HFFc6 (cell line): ENCODE data around the gene CSF2RB. TPM values are rescaled to one million over a fixed set of nuclear protein-coding genes. Genes with fewer than 3 reads are reported as not detected.

ENCODE experiments used
- DNase-seq: peaks from one replicate; pipeline ENCODE4 v3.0.0-alpha.2; 2018
- H3K27ac Mint-ChIP-seq: 2 replicates; pipeline ENCODE4 v1.8.0; 2020; ENCODE audit warnings: mild to moderate bottlenecking, mixed read lengths
- H3K27me3 Mint-ChIP-seq: 2 replicates; pipeline ENCODE4 v1.8.0; 2021; ENCODE audit warnings: mild to moderate bottlenecking, moderate library complexity, mixed read lengths; ENCODE audit not compliant: insufficient read depth
- H3K36me3 Mint-ChIP-seq: 2 replicates; pipeline ENCODE4 v1.8.0; 2021; ENCODE audit warnings: low read depth, mixed read lengths
- H3K4me1 Mint-ChIP-seq: 2 replicates; pipeline ENCODE4 v1.8.0; 2020; ENCODE audit warnings: low read depth, mixed read lengths
- H3K4me3 Mint-ChIP-seq: 2 replicates; pipeline ENCODE4 v1.8.0; 2020; ENCODE audit warnings: mild to moderate bottlenecking, moderate library complexity, mixed read lengths
- H3K9me3 Mint-ChIP-seq: 2 replicates; pipeline ENCODE4 v1.8.0; 2020; ENCODE audit warnings: mild to moderate bottlenecking, mixed read lengths
- total RNA-seq, 6 experiments: library from RNA; stranded (reverse); fragmentation: NEBNext Ultra II Directional; extraction: Animal tissue kit (Norgen Biotek cat#: 25700); gene quantifications; 2 replicates in 1 of 6; 3 replicates in 5 of 6; pipeline ENCODE4 v1.2.3, GENCODE V29; 2021
- TF ChIP-seq, protein P1 (sequence below): fragments of 200-600 bp; sonication (generic); IDR thresholded peaks from 2 replicates; pipeline ENCODE4 v1.5.0; 2021; ENCODE audit warnings: antibody characterized with exemption, mild to moderate bottlenecking

CSF2RB gene
- total RNA-seq, 6 experiments from 2014 or later, result 0.76 to 3.2 (median 2.4) TPM

GRCh38 chr22:36930041-36930935, 16.9 kb downstream of the CSF2RB start:
- Mint-ChIP-seq H3K36me3 (no peaks in the 10 kb centered on the region), H3K4me3 (no peak overlapping the region), H3K4me1 (peaks cover 11% of the 10 kb centered on the region), H3K9me3 (no peaks in the 10 kb centered on the region; the same call in 1 of the 2 replicates), H3K27me3 (peaks cover 44% of the 10 kb centered on the region), H3K27ac (no peak overlapping the region)
- TF ChIP-seq, protein P1, sequence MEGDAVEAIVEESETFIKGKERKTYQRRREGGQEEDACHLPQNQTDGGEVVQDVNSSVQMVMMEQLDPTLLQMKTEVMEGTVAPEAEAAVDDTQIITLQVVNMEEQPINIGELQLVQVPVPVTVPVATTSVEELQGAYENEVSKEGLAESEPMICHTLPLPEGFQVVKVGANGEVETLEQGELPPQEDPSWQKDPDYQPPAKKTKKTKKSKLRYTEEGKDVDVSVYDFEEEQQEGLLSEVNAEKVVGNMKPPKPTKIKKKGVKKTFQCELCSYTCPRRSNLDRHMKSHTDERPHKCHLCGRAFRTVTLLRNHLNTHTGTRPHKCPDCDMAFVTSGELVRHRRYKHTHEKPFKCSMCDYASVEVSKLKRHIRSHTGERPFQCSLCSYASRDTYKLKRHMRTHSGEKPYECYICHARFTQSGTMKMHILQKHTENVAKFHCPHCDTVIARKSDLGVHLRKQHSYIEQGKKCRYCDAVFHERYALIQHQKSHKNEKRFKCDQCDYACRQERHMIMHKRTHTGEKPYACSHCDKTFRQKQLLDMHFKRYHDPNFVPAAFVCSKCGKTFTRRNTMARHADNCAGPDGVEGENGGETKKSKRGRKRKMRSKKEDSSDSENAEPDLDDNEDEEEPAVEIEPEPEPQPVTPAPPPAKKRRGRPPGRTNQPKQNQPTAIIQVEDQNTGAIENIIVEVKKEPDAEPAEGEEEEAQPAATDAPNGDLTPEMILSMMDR, result no peak
- no peak for DNase-seq

- Mint-ChIP-seq H3K27ac (no peak overlapping the region), H3K36me3 (no peaks in the 10 kb centered on the region), H3K27me3 (peaks cover 43% of the 10 kb centered on the region), H3K4me1 (no peaks in the 10 kb centered on the region; the same call in 1 of the 2 replicates), H3K9me3 (no peaks in the 10 kb centered on the region), H3K4me3 (no peak overlapping the region)
- TF ChIP-seq, protein P1, result no peak
- no peak for DNase-seq
Measured at GRCh38 chr22:36931446-36931845, 18.0 kb downstream of the CSF2RB start.

DNA sequence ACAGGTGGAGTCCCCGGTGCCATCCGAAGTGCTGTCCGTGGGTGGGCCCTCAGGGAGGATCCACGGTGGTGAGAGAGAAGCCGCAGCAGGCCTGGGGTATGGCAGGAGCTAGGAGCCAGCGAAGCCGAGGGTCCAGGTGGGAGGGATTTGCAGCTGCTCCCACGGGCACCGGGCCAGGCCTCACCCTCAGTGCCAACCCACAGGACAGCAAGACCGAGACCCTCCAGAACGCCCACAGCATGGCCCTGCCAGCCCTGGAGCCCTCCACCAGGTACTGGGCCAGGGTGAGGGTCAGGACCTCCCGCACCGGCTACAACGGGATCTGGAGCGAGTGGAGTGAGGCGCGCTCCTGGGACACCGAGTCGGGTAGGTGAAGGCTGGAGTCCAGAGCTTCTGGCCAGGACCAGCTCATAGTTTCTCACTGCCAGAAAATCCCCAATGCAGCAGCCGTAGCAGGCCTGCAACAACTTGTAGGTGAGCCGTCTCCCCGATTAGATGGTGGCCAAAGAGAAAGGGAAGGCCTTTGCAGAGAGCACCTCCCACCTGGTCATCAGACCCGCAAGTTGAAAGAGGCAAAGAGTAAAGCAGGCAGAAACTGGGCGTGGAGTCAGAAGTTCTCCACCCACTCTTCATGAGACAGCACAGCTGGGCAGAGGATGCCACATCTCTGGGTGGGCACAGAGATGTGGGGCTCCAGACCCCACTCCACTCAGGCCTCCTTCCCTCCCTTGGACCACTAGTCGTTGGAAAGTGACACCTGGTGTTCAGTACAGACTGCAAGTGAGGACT, 20.4 kb downstream of the CSF2RB start:
- Mint-ChIP-seq H3K4me1 (no peaks in the 10 kb centered on the region), H3K9me3 (no peaks in the 10 kb centered on the region), H3K4me3 (no peak overlapping the region), H3K36me3 (no peaks in the 10 kb centered on the region), H3K27ac (no peak overlapping the region), H3K27me3 (peaks cover 46% of the 10 kb centered on the region)
- TF ChIP-seq, protein P1, result no peak
- DNase-seq, result no peak

- Mint-ChIP-seq H3K36me3 (no peaks in the 10 kb centered on the region), H3K27me3 (peaks cover 49% of the 10 kb centered on the region), H3K27ac (no peak overlapping the region), H3K4me1 (no peaks in the 10 kb centered on the region), H3K4me3 (no peak overlapping the region), H3K9me3 (no peaks in the 10 kb centered on the region)
- no peak for DNase-seq
- TF ChIP-seq, protein P1, result no peak
Measured at GRCh38 chr22:36934418-36935312, 21.2 kb downstream of the CSF2RB start.

- TF ChIP-seq, protein P1, result no peak
- peaks cover 48% of the 10 kb centered on the region for H3K27me3 Mint-ChIP-seq
- no peaks in the 10 kb centered on the region for H3K9me3 Mint-ChIP-seq
- no peak overlapping the region for H3K4me3 Mint-ChIP-seq
- H3K27ac Mint-ChIP-seq, result no peak overlapping the region
- H3K36me3 Mint-ChIP-seq, result no peaks in the 10 kb centered on the region
- no peak for DNase-seq
- H3K4me1 Mint-ChIP-seq, result no peaks in the 10 kb centered on the region
Measured at GRCh38 chr22:36935313-36935610, 21.8 kb downstream of the CSF2RB start.
